T-helper 22 cell (primary cell): Measurements from ENCODE around the gene POLR2F.
"Not testable (repeated sequence)": the region's sequence is repeated elsewhere in the genome, so short reads cannot be mapped to it uniquely, and the experiment has no call there.

ENCODE experiments used
- DNase-seq: peaks from one replicate; pipeline ENCODE4 v3.0.0-alpha.2; 2020; ENCODE audit warnings: low read depth

The POLR2F gene

GRCh38 chr22:37925330-37925729 lies 28.2 kb upstream of the POLR2F start:
- DNase-seq: no peak

GRCh38 chr22:37925767-37926166 lies 27.7 kb upstream of the POLR2F start:
- no peak for DNase-seq

- no peak for DNase-seq
Measured at GRCh38 chr22:37926358-37926757, 27.1 kb upstream of the POLR2F start.

GRCh38 chr22:37926771-37927636 lies 26.5 kb upstream of the POLR2F start:
- DNase-seq: no peak

- DNase-seq: no peak
Measured at GRCh38 chr22:37927637-37927936, 25.9 kb upstream of the POLR2F start.

GRCh38 chr22:37929390-37929789 lies 24.1 kb upstream of the POLR2F start:
- DNase-seq: no peak

GRCh38 chr22:37930270-37930951 lies 23.1 kb upstream of the POLR2F start:
- no peak for DNase-seq

- DNase-seq: no peak
Measured at GRCh38 chr22:37930952-37931440, 22.5 kb upstream of the POLR2F start.

- DNase-seq: no peak
Measured at GRCh38 chr22:37931893-37932389, 21.6 kb upstream of the POLR2F start.

GRCh38 chr22:37932401-37932800 lies 21.1 kb upstream of the POLR2F start:
- DNase-seq: no peak

- no peak for DNase-seq
Measured at GRCh38 chr22:37932821-37933578, 20.5 kb upstream of the POLR2F start.

- peak; percentile 53 for DNase-seq
Measured at GRCh38 chr22:37933711-37934376, 19.7 kb upstream of the POLR2F start.

GRCh38 chr22:37940698-37941376 lies 12.7 kb upstream of the POLR2F start:
- no peak for DNase-seq

- DNase-seq: no peak
Measured at GRCh38 chr22:37942133-37942532, 11.4 kb upstream of the POLR2F start.

- no peak for DNase-seq
Measured at GRCh38 chr22:37943136-37943824, 10.2 kb upstream of the POLR2F start.

- DNase-seq: no peak
Measured at GRCh38 chr22:37943825-37944198, 9.7 kb upstream of the POLR2F start.

- not testable (repeated sequence) for DNase-seq
Measured at GRCh38 chr22:37944423-37944822, 9.1 kb upstream of the POLR2F start.

- DNase-seq: not testable (repeated sequence)
Measured at GRCh38 chr22:37947142-37947795, 6.2 kb upstream of the POLR2F start.

- no peak for DNase-seq
Measured at GRCh38 chr22:37951305-37951704, 2.2 kb upstream of the POLR2F start.

GRCh38 chr22:37952629-37953028 lies 870 bp upstream of the POLR2F start:
- not testable (repeated sequence) for DNase-seq
